ENCODE data around the gene PUS10.
"Not testable (repeated sequence)": the region's sequence is repeated elsewhere in the genome, so short reads cannot be mapped to it uniquely, and the experiment has no call there.

The PUS10 gene

GRCh38 chr2:61045226-61045625 is 27.2 kb upstream of the PUS10 start:
- H3K4me3 ChIP-seq (ENCODE audit: low read depth, low read length): no peak overlapping the region

GRCh38 chr2:61044636-61045035 is 26.6 kb upstream of the PUS10 start:
- no peak overlapping the region for H3K4me3 ChIP-seq (ENCODE audit: low read depth, low read length)
- peak; percentile 0 for TF ChIP-seq CTCF (IDR thresholded peaks at IDR 0.05; ENCODE audit: insufficient read depth, low read depth, low read length, missing control alignments)
- DNase-seq (ENCODE audit: low read depth): peak; percentile 67

More at GRCh38 chr2:61045226-61045625, 27.2 kb upstream of the PUS10 start:
- no peak for DNase-seq (ENCODE audit: low read depth)
- TF ChIP-seq CTCF (IDR thresholded peaks at IDR 0.05; ENCODE audit: insufficient read depth, low read depth, low read length, missing control alignments): no peak

DNA sequence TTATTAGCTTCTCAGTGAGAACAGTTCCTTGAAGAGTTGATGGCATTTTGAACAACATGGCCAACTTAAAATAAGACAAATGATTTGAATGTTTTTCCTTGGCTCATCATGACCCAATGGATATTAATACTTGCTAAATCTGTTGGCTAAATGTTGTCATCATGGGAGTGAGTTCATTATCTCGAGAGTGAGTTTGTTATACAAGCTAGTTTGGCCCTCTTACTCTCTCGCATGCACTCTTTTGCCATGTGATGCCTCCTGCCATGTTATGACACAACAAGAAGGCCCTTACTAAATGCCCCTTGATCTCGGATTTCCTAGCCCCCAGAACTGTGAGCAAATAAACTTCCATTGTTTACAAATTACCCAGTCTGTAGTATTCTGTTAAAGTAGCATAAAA is 24.8 kb upstream of the PUS10 start:
- no peak for DNase-seq (ENCODE audit: low read depth)
- H3K4me3 ChIP-seq (ENCODE audit: low read depth, low read length): no peak overlapping the region
- no peak for TF ChIP-seq CTCF (IDR thresholded peaks at IDR 0.05; ENCODE audit: insufficient read depth, low read depth, low read length, missing control alignments)

- not testable (repeated sequence) for H3K4me3 ChIP-seq (ENCODE audit: low read depth, low read length); DNase-seq (ENCODE audit: low read depth)
Observed at GRCh38 chr2:61036643-61037042, 18.6 kb upstream of the PUS10 start.

- H3K4me3 ChIP-seq (ENCODE audit: low read depth, low read length); DNase-seq (ENCODE audit: low read depth): not testable (repeated sequence)
Observed at GRCh38 chr2:61034592-61034991, 16.5 kb upstream of the PUS10 start.

- H3K4me3 ChIP-seq (ENCODE audit: low read depth, low read length): no peak overlapping the region
- no peak for TF ChIP-seq CTCF (IDR thresholded peaks at IDR 0.05; ENCODE audit: insufficient read depth, low read depth, low read length, missing control alignments)
- no peak for DNase-seq (ENCODE audit: low read depth)
Observed at GRCh38 chr2:61029533-61029932, 11.5 kb upstream of the PUS10 start.

DNA sequence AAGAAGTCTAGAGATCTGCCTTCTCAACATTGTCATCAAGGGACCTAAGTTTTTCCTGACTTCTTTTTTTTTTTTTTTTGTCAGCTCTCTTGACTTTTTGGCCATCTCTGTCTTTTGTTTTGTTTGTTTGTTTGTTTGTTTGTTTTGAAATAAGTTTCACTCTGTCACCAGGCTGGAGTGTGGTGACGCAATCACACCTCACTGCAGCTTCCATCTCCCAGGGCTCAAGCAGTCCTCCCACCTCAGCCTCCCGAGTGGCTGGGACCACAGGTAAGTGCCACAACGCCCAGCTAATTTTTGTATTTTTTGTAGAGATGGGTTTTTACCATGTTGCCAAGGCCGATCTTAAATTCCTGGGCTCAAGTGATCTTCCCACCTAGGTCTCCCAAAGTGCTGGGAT is 5.6 kb upstream of the PUS10 start:
- TF ChIP-seq CTCF (IDR thresholded peaks at IDR 0.05; ENCODE audit: insufficient read depth, low read depth, low read length, missing control alignments): no peak
- H3K4me3 ChIP-seq (ENCODE audit: low read depth, low read length): no peak overlapping the region
- no peak for DNase-seq (ENCODE audit: low read depth)

- H3K4me3 ChIP-seq (ENCODE audit: low read depth, low read length): no peak overlapping the region
- no peak for TF ChIP-seq CTCF (IDR thresholded peaks at IDR 0.05; ENCODE audit: insufficient read depth, low read depth, low read length, missing control alignments)
- no peak for DNase-seq (ENCODE audit: low read depth)
Observed at GRCh38 chr2:61021228-61021660, 3.2 kb upstream of the PUS10 start.
